ENCODE data around the gene KCTD6. TPM values are rescaled to one million over a fixed set of nuclear protein-coding genes. Genes with fewer than 3 reads are reported as not detected.

The KCTD6 gene
- total RNA-seq, 1 experiment from 2014 or later: 12.0 TPM

- intact Hi-C loops (cut with micrococcal nuclease): no loop called here
- H4K20me1 ChIP-seq (ENCODE audit: insufficient read depth): no peaks in the 10 kb centered on the region
- H3K4me2 ChIP-seq (ENCODE audit: low read length): peak overlapping the region; percentile 67
Measured at GRCh38 chr3:58470363-58471024, 21.4 kb upstream of the KCTD6 start.

GRCh38 chr3:58471025-58471887 is 20.6 kb upstream of the KCTD6 start:
- Histone ChIP-seq H3K9ac (ENCODE audit: low read length) (peak overlapping the region; percentile 0; the same call in 1 of the 2 replicates), H3K4me2 (ENCODE audit: low read length) (peak overlapping the region; percentile 67)
- intact Hi-C loops (cut with micrococcal nuclease): no loop called here
- TF ChIP-seq SRF (IDR thresholded peaks at IDR 0.05; ENCODE audit: low read depth) (no peak; the same call in 1 of the 2 replicates), FOSL1 (IDR thresholded peaks at IDR 0.05; ENCODE audit: low read depth) (peak; percentile 93), ATF3 (IDR thresholded peaks at IDR 0.05) (no peak), CBX3 (IDR thresholded peaks at IDR 0.05; ENCODE audit: low read depth) (peak; percentile 80), ELF1 (IDR thresholded peaks at IDR 0.05; ENCODE audit: borderline replicate concordance, low read depth) (no peak), ZFX (IDR thresholded peaks at IDR 0.05) (peak; percentile 53), POLR2AphosphoS5 (IDR thresholded peaks at IDR 0.05; ENCODE audit: low read depth, low read length) (peak; percentile 49; the same call in 1 of the 2 replicates), REST (IDR thresholded peaks at IDR 0.05; ENCODE audit: low read depth) (no peak), SIN3A (IDR thresholded peaks at IDR 0.05; ENCODE audit: low read depth) (peak; percentile 88), ZNF274 (IDR thresholded peaks at IDR 0.05; ENCODE audit: low read depth, low read length) (no peak), CEBPB (IDR thresholded peaks at IDR 0.05; ENCODE audit: low read depth) (peak; percentile 99), POLR2A (IDR thresholded peaks at IDR 0.05; ENCODE audit: borderline replicate concordance, extremely low read depth, insufficient read depth, insufficient read length) (no peak)

More at GRCh38 chr3:58470363-58471024, 21.4 kb upstream of the KCTD6 start:
- ATAC-seq (no peak; the same call in 1 of the 2 replicates), DNase-seq (ENCODE audit: low read depth, low spot score) (no peak)
- ChIA-PET RAD21 (ENCODE audit: low non-redundant PET in 1 of 2, low total read pairs in 2 of 2, uncharacterized antibody in 2 of 2, unreplicated experiment in 2 of 2) (interaction anchor here in 1 of 2 experiments (1.0 kb wide), 1 partner anchor 21 kb away, joined by 3 read pairs; the partner anchor contains the start of gene KCTD6), CTCF (no interaction called here), POLR2A (no interaction called here)
- Histone ChIP-seq H3K9ac (ENCODE audit: low read length) (peak overlapping the region; percentile 0; the same call in 1 of the 2 replicates), H3K27ac (ENCODE audit: low read depth, low read length) (peak overlapping the region; percentile 77), H3K9me3 (ENCODE audit: control insufficient read depth in 1 of 2, insufficient read depth in 1 of 2, low read depth in 1 of 2, low read length in 2 of 2) (no peaks in the 10 kb centered on the region), H3K4me3 (replicated peaks in 1 of 2; ENCODE audit: low read depth in 1 of 2, low read length in 2 of 2) (peak overlapping the region in 1 of 2 experiments; percentile 27; a peak in 2 of 4 replicates), H3K36me3 (ENCODE audit: control insufficient read depth in 1 of 2, insufficient read depth in 2 of 2, low read length in 2 of 2) (no peaks in the 10 kb centered on the region), H3K4me1 (ENCODE audit: control insufficient read depth in 1 of 2, insufficient read depth in 2 of 2, low read length in 2 of 2) (peaks cover 38 to 53% of the 10 kb centered on the region in 2 experiments), H3K79me2 (ENCODE audit: insufficient read depth, low read length) (no peaks in the 10 kb centered on the region), H2AFZ (ENCODE audit: low read depth, low read length, poor library complexity, severe bottlenecking) (peak overlapping the region; percentile 6), H3K27me3 (ENCODE audit: insufficient read depth, low read length) (no peaks in the 10 kb centered on the region), H3K9me2 (ENCODE audit: insufficient read depth) (no peaks in the 10 kb centered on the region)
- no TSS peak for BruUV-seq (replicated peaks)
- TF ChIP-seq ZNF274 (IDR thresholded peaks at IDR 0.05; ENCODE audit: low read depth, low read length) (no peak), FOSL1 (IDR thresholded peaks at IDR 0.05; ENCODE audit: low read depth) (no peak), MAX (IDR thresholded peaks at IDR 0.05) (no peak), RAD21 (IDR thresholded peaks at IDR 0.05; ENCODE audit: low read depth) (no peak), CBX3 (IDR thresholded peaks at IDR 0.05; ENCODE audit: low read depth) (no peak)

More at GRCh38 chr3:58471025-58471887, 20.6 kb upstream of the KCTD6 start:
- DNase-seq (ENCODE audit: low read depth, low spot score) (peak; percentile 70), ATAC-seq (peak; percentile 91)
- peak overlapping the region; percentile 6 for H2AFZ ChIP-seq (ENCODE audit: low read depth, low read length, poor library complexity, severe bottlenecking)
- peak overlapping the region; percentile 77 for H3K27ac ChIP-seq (ENCODE audit: low read depth, low read length)
- H3K27me3 ChIP-seq (ENCODE audit: insufficient read depth, low read length): no peaks in the 10 kb centered on the region
- BruUV-seq (replicated peaks): no TSS peak
- no peaks in the 10 kb centered on the region for H3K9me2 ChIP-seq (ENCODE audit: insufficient read depth)
- no peaks in the 10 kb centered on the region for H3K79me2 ChIP-seq (ENCODE audit: insufficient read depth, low read length)
- no peaks in the 10 kb centered on the region for H4K20me1 ChIP-seq (ENCODE audit: insufficient read depth)
- H3K4me3 ChIP-seq (replicated peaks in 1 of 2; ENCODE audit: low read depth in 1 of 2, low read length in 2 of 2): peak overlapping the region; percentile 13 to 27
- ChIA-PET RAD21 (ENCODE audit: low non-redundant PET in 1 of 2, low total read pairs in 2 of 2, uncharacterized antibody in 2 of 2, unreplicated experiment in 2 of 2) (interaction anchor here in 1 of 2 experiments (1.0 kb wide), 1 partner anchor 20 kb away, joined by 3 read pairs; the partner anchor contains the start of gene KCTD6), POLR2A (interaction anchor here (0.9 kb wide), 1 partner anchor 58 kb away, joined by 3 read pairs; no protein-coding TSS in a partner anchor), CTCF (interaction anchor here (1.5 kb wide), 1 partner anchor 8 kb away, joined by 4 read pairs; no protein-coding TSS in a partner anchor)
- H3K4me1 ChIP-seq (ENCODE audit: control insufficient read depth in 1 of 2, insufficient read depth in 2 of 2, low read length in 2 of 2): peaks cover 38 to 60% of the 10 kb centered on the region in 2 experiments
- H3K9me3 ChIP-seq (ENCODE audit: control insufficient read depth in 1 of 2, insufficient read depth in 1 of 2, low read depth in 1 of 2, low read length in 2 of 2): no peaks in the 10 kb centered on the region
- no peaks in the 10 kb centered on the region for H3K36me3 ChIP-seq (ENCODE audit: control insufficient read depth in 1 of 2, insufficient read depth in 2 of 2, low read length in 2 of 2)
